Occipital lobe (tissue), 2 donors: Measurements from ENCODE around the gene SLC25A34. TPM values are rescaled to one million over a fixed set of nuclear protein-coding genes. Genes with fewer than 3 reads are reported as not detected.
A peak's percentile ranks its signal among the peaks of the same experiment; 100 is the strongest.
"Not testable (repeated sequence)": the region's sequence is repeated elsewhere in the genome, so short reads cannot be mapped to it uniquely, and the experiment has no call there.

ENCODE experiments used
- DNase-seq: peaks from one replicate; lab custom pipeline; 2025; lab: John Stamatoyannopoulos, UW
- total RNA-seq: library from RNA; depleted of rRNA; stranded (reverse); fragments of >200 nt; gene quantifications from one replicate; pipeline ENCODE4 v1.2.3, GENCODE V29; 2014

The SLC25A34 gene
- 1.2 TPM for total RNA-seq

GRCh38 chr1:15736038-15736891, at the start of gene SLC25A34:
SLC25A34 (plus strand) TSS chr1:15736258; CDS start chr1:15736486, 228 bp downstream.
- DNase-seq, result no peak

- no peak for DNase-seq
These were observed 48.6 kb upstream of the SLC25A34 start for GRCh38 chr1:15687446-15687845.

GRCh38 chr1:15690317-15690716, 45.7 kb upstream of the SLC25A34 start:
- DNase-seq, result no peak

- peak; percentile 52 for DNase-seq
These were observed 44.5 kb upstream of the SLC25A34 start for GRCh38 chr1:15691434-15692032.

- DNase-seq, result no peak
These were observed 43.9 kb upstream of the SLC25A34 start for GRCh38 chr1:15692121-15692682.

GRCh38 chr1:15693371-15693770, 42.7 kb upstream of the SLC25A34 start:
- no peak for DNase-seq

GRCh38 chr1:15696956-15697521, 39.0 kb upstream of the SLC25A34 start:
- DNase-seq, result no peak

GRCh38 chr1:15698201-15698600, 37.9 kb upstream of the SLC25A34 start:
- no peak for DNase-seq

- DNase-seq, result not testable (repeated sequence)
These were observed 36.7 kb upstream of the SLC25A34 start for GRCh38 chr1:15699321-15699720.

- DNase-seq, result no peak
These were observed 35.5 kb upstream of the SLC25A34 start for GRCh38 chr1:15700508-15700907.

GRCh38 chr1:15701784-15702183, 34.3 kb upstream of the SLC25A34 start:
- no peak for DNase-seq

GRCh38 chr1:15702722-15703550, 33.1 kb upstream of the SLC25A34 start:
- no peak for DNase-seq

- peak; percentile 81 for DNase-seq
These were observed 32.5 kb upstream of the SLC25A34 start for GRCh38 chr1:15703562-15703961.

- DNase-seq, result no peak
These were observed 31.4 kb upstream of the SLC25A34 start for GRCh38 chr1:15704526-15705183.

- DNase-seq, result no peak
These were observed 30.9 kb upstream of the SLC25A34 start for GRCh38 chr1:15705184-15705566.

GRCh38 chr1:15706751-15707150, 29.3 kb upstream of the SLC25A34 start:
- DNase-seq, result no peak

- DNase-seq, result no peak
These were observed 28.7 kb upstream of the SLC25A34 start for GRCh38 chr1:15707239-15707925.

GRCh38 chr1:15708486-15709137, 27.4 kb upstream of the SLC25A34 start:
- no peak for DNase-seq

GRCh38 chr1:15709226-15709625, 26.8 kb upstream of the SLC25A34 start:
- no peak for DNase-seq

- DNase-seq, result no peak
These were observed 23.9 kb upstream of the SLC25A34 start for GRCh38 chr1:15712168-15712567.
